ENCODE results near the gene SH3PXD2A.

GRCh38 chr10:103751667-103752290 is 103.6 kb downstream of the SH3PXD2A start:
- TF ChIP-seq CTCF (IDR thresholded peaks at IDR 0.05) (no peak), POLR2AphosphoS5 (IDR thresholded peaks at IDR 0.05; ENCODE audit: insufficient read depth in 1 of 2, low read depth in 1 of 2) (no peak)
